SIG-M5 treated with dmso at 0.1 percent for 504 hours (cell line): ENCODE results near the gene SACS.

Source experiments
- DNase-seq: peaks from one replicate; lab custom pipeline; 2025; ENCODE audit not compliant: unreplicated experiment; lab: John Stamatoyannopoulos, UW

SACS gene, protein sequence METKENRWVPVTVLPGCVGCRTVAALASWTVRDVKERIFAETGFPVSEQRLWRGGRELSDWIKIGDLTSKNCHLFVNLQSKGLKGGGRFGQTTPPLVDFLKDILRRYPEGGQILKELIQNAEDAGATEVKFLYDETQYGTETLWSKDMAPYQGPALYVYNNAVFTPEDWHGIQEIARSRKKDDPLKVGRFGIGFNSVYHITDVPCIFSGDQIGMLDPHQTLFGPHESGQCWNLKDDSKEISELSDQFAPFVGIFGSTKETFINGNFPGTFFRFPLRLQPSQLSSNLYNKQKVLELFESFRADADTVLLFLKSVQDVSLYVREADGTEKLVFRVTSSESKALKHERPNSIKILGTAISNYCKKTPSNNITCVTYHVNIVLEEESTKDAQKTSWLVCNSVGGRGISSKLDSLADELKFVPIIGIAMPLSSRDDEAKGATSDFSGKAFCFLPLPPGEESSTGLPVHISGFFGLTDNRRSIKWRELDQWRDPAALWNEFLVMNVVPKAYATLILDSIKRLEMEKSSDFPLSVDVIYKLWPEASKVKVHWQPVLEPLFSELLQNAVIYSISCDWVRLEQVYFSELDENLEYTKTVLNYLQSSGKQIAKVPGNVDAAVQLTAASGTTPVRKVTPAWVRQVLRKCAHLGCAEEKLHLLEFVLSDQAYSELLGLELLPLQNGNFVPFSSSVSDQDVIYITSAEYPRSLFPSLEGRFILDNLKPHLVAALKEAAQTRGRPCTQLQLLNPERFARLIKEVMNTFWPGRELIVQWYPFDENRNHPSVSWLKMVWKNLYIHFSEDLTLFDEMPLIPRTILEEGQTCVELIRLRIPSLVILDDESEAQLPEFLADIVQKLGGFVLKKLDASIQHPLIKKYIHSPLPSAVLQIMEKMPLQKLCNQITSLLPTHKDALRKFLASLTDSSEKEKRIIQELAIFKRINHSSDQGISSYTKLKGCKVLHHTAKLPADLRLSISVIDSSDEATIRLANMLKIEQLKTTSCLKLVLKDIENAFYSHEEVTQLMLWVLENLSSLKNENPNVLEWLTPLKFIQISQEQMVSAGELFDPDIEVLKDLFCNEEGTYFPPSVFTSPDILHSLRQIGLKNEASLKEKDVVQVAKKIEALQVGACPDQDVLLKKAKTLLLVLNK (N-terminal part only)

DNA sequence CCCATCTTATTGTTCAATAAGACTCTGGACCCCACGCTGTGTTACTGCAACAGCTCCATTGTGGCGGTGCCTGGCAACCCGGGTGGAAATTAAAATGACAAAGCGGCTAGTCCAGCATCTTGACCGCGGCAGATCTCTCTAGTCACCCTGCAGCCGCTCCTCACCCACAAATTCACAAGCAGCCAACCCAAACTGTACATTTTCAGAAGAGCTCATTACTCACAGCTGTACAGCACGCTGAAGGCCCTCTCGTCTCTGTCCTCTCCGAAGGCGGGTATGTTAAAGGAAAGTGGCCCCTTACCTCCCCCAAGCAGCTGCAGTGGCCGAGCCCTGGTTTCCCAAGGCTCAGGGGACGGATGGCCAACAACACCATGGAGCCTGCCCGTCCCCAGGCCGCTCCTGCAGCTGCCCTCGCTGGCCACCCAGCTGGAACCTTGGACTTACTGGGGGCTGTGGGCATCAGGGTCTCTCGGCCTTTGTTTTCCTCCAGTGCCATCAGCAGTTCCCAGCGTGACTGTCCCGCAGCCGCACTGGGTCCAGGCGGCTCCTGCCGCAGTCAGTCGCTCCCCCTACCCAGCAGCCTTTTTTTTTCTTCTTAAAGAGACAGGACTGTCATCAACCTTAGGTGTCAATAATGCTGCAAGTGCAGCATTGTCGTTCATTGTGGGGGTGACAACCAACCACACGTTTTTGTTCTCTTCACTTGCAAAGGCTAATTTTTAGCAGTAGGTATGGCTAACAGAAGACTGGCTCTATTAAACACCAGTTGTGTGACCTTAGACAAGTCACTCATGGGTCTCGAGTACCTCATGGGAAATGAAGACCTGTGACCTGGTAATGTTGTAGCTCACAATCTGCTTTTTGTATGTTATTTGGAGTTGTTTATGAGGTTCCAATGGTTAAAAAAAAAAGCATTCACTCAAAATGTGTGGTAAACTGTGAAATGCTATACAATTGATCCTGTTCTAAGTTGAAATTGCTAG is at the start of gene SACS:
TSS of gene SACS (minus strand) at position 532 of the 983 bp plus-strand sequence. CDS start 22,463 bp downstream, outside the sequence.
- DNase-seq: no peak

DNA sequence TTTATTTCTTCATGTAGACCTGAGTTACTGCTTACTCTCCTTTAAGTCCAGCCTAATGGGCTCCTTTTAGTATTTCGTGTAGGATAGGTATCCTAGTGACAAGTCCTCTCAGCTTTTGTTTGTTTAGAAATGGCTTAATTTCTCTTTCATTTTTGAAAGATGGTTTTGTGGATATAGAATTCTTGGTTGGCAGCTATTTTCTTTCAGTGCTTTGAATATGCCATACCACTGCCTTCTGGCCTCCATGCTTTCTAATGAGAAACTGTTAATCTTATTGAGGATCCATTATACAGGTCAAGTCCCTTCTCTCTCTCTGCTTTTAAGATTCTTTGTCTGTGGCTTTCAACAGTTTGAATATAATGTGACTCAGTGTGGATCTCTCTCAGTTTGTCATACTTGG is 46.8 kb upstream of the SACS start:
- DNase-seq: no peak

DNA sequence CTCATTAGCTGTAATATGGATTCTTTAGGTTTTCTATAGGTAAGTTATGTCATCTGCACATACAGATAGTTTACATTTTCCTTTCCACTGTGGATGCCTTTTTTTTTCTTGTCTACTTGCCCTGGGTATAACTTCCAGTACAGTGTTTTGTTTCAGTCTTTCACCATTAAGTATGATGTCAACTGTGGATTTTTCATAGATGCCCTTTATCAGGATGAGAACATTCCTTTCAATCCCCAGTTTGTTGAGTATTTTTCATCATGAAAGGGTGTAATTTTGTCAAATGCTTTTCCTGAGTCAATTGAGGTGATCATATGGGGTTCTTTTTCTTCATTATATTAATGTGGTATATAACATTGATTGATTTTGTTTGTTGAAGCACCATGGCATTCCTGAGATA is 43.6 kb upstream of the SACS start:
- no peak for DNase-seq

DNA sequence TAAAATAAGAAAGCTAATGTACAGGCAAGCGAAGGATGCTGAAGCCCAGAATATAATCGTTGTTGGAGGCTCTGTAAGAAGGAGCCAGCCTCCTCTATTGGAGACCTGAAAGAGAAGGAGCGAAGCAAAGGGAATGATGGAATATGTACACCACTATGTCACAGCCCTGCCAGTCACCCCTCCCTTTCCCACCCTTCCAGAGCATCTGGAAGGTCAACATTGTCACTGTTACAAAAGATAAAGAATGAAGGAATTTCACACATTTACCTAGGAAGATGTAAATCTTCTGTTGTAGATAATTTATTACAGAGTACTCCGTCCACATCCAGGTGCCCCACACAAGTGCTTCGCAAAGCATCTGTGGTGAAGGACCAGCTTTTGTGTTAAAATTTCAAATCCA is 39.7 kb upstream of the SACS start:
- no peak for DNase-seq

DNA sequence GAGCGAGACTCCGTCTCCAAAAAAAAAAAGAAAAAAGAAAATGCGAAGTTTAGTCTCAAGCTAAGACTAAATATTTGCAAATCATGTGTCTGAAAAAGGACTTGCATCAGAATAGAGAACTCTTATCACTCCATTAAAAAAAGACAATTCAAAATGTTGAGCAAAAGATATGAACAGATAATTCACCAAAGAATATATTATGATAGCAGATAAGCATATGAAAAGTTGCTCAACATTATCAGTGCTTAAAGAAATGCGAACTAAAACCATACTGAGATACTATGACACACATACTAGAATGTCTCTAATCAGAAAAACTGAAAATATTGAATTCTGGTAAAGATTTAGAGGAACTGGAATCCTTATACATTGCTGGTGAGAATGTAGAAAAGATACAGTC is 38.7 kb upstream of the SACS start:
- no peak for DNase-seq

DNA sequence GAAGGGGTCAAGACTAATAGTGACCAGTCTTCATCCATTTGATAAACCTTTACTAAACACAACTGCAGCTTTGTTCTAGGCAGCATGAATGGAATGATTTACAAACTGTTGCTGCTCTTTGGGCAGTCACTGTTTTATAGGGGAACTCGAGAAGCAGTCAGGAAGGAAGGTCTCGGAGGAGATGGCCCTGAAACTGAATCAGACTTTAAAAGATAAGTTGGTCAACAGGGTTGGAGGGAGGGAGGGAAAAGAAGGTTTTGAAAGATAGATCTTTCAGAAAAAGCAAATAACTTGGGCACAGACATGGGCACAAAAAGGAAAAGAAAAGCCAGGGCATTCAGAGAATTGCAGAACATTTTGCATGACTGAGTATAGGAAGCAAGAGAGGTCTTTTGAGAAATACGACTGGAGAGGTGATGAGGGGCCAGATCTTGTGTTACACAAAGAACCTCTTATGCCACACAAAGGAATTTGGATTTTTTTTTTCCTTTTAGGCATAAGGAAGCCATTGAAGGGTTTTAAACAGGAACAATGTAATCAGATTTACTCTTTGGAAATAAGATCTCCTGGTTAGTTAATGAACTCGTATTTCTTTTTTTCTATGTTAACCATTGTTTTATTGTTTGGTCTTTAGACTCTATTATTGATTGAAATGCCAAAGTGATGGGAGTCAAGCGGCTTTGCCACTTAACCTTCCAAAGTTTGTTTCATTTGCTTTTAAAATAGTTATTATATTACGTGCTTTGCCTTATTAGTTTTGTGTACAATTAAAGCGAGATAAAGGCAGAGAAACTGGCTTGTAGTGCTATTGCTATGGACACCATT is 37.5 kb upstream of the SACS start:
- no peak for DNase-seq

DNA sequence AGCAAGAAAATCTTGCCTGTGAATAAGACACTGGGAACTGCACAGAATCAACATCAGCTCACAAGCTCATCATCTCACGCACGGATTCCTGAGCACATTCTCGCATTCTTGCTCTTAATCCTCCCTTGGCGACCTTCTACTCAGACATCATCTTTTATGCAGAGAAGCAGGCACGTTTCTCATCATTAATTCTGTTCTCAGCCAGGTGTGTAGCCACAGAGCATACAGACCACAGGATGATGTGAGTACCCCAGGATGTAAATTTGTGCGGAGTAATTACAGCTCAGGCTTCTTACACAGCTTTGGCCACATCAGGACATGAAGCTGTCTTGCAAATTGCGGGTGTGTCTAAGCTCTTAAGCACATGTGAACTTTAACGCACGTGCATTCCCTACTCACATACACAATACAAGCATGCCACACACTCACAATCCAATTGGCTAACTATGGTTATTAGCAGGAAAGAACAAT is 36.5 kb upstream of the SACS start:
- DNase-seq: no peak

DNA sequence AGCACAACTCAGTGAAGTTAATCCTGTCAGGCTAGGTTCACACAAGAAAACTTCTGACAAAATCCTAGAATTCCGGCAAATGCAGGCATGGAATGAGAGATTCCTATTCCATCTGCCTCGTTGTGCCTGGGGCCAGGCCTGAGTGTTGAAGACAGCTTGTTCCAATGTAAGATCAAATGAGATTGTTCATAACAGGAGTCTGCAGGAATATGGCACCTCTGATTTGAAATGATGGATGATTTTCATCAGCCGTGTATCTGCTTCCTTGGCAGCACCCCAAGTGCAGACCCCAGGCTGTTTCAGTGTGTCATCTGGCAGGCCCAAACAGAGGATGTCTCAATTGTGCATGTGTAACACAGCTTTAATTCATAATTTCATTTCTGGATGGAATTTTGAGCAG is 35.3 kb upstream of the SACS start:
- no peak for DNase-seq

DNA sequence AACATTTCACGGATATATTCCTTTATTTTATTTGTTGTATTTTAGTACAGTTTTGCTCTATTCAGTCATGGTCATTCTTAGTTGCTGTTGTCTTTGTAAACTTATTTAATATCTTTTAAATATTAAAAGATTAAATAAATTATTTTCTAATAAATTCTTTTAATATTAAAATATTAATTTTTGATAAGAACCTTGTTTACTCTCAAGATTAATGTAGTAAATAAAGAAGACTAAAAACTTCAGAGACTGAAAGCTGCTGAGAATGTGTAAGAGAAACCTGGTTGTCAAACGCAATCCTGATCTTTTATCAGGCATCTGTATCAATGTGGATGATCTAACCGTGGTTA is 34.4 kb upstream of the SACS start:
- no peak for DNase-seq

DNA sequence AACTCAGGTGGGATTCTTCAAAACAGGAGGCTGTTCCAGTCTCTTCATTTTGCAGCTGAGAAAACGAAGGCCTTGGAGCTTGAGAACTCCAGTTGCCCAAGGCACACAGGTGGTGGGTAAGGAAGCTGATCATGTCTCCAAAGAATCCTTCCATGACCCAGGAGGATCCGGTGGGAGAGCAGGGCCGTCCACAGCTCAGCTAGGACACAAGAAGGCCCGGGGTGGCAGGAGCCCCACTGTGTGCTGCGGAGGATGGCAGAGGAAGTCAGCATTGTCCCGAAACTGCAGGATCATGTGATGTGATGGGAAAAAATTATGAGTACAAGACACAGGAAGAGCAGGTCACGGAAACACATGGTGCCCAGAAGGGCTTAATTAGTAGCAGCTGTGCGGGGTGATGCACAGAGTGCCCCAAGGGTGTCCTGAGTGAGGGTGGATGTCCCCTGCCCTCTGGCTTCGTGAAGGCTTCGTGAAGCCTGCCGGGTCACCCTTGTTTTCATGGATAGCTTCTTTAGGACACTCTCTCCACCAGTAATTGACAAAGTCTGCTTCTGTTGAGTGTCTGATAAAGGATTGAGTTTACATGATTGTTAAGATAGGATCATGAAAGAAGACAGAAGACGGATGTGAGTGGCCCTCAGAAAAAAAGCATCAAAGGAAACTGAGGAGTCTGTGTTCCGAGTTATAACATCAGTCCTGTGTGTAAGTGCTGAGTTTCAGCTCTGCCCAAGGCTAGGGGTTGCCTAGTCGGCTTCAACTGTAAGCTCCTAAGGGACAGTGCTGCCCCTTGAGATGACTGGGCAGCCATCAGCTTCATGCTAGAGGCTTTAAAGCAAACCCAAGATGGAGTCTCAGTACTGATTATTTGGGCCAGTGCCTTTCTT is 33.8 kb upstream of the SACS start:
- DNase-seq: no peak

DNA sequence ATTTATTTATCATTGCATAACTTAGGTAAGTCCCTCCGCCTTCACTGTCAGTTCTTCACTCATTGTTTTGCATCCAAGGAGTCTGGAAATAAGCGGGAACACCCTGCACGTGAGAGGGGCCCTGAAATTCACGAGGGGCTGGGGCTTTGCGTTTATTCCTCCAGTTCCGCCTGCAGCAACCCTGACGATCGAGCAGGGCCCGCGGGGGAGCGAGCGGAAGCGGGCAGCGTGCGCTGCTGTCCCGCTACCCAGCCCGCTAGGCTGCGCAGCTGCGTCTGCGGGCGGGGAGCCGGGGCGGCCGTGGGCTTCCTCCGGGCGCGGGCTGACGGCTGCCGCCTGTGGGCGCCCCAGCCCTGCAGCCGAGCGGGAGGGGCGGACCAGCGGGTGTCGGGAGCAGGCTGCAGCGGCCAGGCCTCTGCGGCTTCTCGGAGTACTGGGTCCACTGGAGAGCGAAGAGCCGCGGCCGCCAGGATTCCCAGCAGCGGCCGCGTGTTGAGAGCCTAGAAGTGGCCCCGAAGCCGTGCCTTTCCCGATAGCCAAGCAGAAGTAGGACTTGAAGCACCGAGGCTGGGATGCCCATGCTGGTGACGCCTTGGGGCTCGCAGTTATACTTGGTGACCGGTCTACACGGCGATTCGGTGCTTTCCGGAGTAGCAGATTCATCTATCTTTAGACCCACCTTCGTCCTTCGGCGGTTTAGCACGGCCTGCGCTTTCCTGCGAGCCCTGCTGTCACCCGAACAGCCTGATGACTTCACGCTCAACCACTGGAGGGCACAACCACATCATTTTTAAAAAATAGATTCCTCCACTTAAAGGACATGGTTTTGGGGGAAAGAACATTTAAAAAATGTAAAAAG is 32.9 kb upstream of the SACS start:
- peak; percentile 68 for DNase-seq

DNA sequence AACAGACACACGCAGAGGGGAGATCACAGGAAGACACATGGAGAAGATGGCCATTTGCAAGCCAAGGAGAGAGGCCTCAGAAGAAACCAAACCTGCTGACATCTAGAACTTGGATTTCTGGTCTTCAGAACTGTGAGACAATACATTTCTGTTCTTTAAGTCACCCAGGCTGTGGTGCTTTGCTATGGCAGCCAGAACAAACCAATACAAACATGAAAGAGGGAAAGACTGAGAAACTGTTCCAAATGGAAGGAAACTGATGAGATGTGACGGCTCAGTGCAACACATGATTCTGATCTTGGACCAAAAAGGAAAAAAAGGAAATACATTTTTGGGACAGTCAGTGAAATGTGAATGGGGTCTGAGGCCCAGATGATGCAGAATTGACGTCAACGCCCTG is 30.2 kb upstream of the SACS start:
- DNase-seq: no peak

DNA sequence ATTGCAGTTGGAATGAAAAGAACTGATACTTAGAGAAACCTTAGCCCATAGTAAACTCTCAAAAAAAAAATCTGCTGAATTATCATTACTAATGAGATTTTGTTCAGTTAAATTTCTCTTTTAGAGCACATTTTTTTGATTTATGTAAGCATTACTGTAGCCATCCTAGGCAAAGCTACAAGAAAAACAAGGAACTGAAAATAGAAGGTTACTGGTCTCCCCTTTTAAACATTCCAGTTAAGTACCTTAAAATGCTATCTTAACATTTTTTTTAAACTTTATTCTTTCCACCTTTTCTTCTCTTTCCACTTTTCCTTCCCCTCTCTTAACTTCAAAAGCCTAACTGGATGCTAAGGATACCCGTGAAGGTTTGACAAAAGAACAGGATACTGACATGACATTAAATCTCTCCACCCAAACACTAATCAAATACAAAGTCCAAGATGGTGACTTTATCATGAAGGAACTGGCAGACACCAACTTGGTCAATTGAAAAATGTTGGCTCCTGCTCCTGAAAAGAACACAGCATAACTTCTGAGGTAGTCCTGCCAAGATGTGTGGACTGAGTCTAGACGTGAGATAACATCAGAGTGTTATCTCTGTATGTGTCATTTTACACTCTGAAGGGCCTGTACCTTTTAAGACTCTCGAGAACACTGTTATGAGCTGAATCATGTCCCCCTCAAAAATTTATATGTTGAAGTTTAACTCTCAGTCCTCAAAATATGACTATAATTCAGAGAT is 29.5 kb upstream of the SACS start:
- DNase-seq: no peak

DNA sequence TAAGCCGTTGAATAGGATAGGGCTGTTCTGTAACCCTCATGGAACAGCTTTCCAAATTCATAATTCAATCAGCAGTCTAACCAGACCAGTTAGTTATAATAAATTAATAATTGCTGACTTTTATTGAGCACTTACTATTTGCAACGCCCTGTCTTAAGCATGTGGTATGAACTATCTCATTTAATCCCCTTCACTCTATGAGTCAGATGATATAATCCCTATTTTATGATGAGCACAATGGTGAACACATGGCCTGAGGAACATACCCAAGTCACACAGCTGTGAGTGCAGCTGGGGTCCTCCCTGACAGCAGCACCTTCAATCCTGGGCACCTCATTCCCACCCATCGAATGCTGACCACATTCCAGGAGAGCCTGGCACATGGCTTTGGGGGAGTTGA is 28.0 kb upstream of the SACS start:
- DNase-seq: no peak

DNA sequence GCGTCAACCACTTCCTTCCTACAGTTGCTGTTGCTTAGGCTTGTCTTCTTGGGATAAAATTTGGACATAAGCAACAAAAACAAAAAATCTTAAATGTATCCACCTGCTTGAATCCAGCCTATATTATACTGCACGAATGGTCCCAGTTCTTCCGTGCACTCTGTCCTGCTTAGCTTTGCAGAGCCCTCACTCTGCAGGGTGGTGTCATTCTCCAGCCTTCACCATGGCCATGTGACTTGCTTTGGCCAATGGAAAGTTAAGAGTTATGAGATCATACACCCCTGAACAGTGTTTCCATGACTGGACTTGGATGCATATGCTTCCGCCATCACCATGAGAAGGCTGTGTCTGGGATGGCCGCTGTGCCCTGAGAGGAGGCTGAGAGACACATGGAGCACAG is 27.4 kb upstream of the SACS start:
- peak; percentile 46 for DNase-seq

DNA sequence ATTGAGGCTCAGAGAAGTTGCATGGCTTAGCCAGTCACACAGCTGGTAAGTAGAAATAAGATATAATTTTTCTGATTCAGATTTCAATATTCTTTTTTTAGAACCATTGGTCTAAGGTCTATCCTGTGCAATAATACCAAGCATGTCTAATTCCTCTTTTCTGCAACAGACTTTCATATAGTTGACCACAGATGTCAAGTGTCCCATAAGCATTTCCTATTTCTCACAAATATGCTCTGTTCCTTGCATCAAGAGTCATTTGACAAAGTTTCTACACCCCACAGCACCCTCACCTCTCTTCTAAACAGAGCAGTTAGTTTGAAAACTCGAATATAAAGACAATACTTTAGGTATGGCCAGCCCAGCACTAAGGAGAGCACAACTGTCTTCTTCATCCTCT is 26.8 kb upstream of the SACS start:
- peak; percentile 95 for DNase-seq

DNA sequence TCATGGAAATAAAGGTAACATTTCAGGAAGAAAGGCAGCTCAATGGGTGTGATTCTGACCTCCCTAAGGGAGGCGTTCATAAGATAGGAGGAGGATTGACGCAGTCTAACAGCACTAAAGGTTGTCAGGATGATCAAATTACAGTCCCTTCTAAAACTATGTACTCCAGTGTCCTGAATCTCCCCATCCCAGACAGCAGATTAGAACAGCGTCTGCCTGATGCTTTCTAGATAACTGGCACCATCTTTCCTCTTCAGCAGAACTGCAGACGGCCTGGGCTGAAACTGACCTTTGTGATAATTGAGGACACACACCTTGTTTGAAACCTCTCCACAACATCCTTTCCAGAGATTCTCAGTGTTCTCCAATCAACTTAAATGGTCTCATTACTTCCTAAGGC is 25.5 kb upstream of the SACS start:
- DNase-seq: no peak
